Measurements from ENCODE around the gene LTC4S.

LTC4S gene

GRCh38 chr5:179827680-179828079 lies 33.9 kb downstream of the LTC4S start:
- peak; percentile 80 for DNase-seq (ENCODE audit: low read depth)
- H3K4me3 ChIP-seq (ENCODE audit: control insufficient read depth, low read depth, low read length) = no peak overlapping the region
- TF ChIP-seq CTCF (conservative IDR thresholded peaks at IDR 0.05; ENCODE audit: control insufficient read depth, insufficient read depth, low read depth, low read length) = peak; percentile 6

- no peak for TF ChIP-seq CTCF (conservative IDR thresholded peaks at IDR 0.05; ENCODE audit: control insufficient read depth, insufficient read depth, low read depth, low read length)
- DNase-seq (ENCODE audit: low read depth) = no peak
- no peak overlapping the region for H3K4me3 ChIP-seq (ENCODE audit: control insufficient read depth, low read depth, low read length)
These were observed 35.1 kb downstream of the LTC4S start for GRCh38 chr5:179828756-179829421.

- no peak overlapping the region for H3K4me3 ChIP-seq (ENCODE audit: control insufficient read depth, low read depth, low read length)
- no peak for DNase-seq (ENCODE audit: low read depth)
- TF ChIP-seq CTCF (conservative IDR thresholded peaks at IDR 0.05; ENCODE audit: control insufficient read depth, insufficient read depth, low read depth, low read length) = no peak
These were observed 36.1 kb downstream of the LTC4S start for GRCh38 chr5:179829732-179830435.

GRCh38 chr5:179830818-179831468 lies 37.2 kb downstream of the LTC4S start:
- no peak overlapping the region for H3K4me3 ChIP-seq (ENCODE audit: control insufficient read depth, low read depth, low read length)
- DNase-seq (ENCODE audit: low read depth) = no peak
- no peak for TF ChIP-seq CTCF (conservative IDR thresholded peaks at IDR 0.05; ENCODE audit: control insufficient read depth, insufficient read depth, low read depth, low read length)

- no peak overlapping the region for H3K4me3 ChIP-seq (ENCODE audit: control insufficient read depth, low read depth, low read length)
- no peak for TF ChIP-seq CTCF (conservative IDR thresholded peaks at IDR 0.05; ENCODE audit: control insufficient read depth, insufficient read depth, low read depth, low read length)
- no peak for DNase-seq (ENCODE audit: low read depth)
These were observed 38.4 kb downstream of the LTC4S start for GRCh38 chr5:179832039-179832745.

- no peak for TF ChIP-seq CTCF (conservative IDR thresholded peaks at IDR 0.05; ENCODE audit: control insufficient read depth, insufficient read depth, low read depth, low read length)
- DNase-seq (ENCODE audit: low read depth) = no peak
These were observed 39.4 kb downstream of the LTC4S start for GRCh38 chr5:179833056-179833708.

More at GRCh38 chr5:179833056-179833708, 39.4 kb downstream of the LTC4S start:
- H3K4me3 ChIP-seq (ENCODE audit: control insufficient read depth, low read depth, low read length) = no peak overlapping the region
